ENCODE measurements around the gene TEC. TPM values are rescaled to one million over a fixed set of nuclear protein-coding genes. Genes with fewer than 3 reads are reported as not detected.
A peak's percentile ranks its signal among the peaks of the same experiment; 100 is the strongest.

TEC gene
- total and polyA plus RNA-seq, 9 of the 15 experiments (the other 6 are each of a cell fraction or from before 2014, with no cell fraction given) = 5.3 to 14.7 (median 8.8) TPM

- TF ChIP-seq MAX (CRISPR knock-in tag; IDR thresholded peaks at IDR 0.05) (peak; percentile 45; the same call in 1 of the 2 replicates), NCOA4 (IDR thresholded peaks at IDR 0.05; ENCODE audit: partially characterized antibody) (peak; percentile 88), MTA3 (IDR thresholded peaks at IDR 0.05; ENCODE audit: borderline replicate concordance) (peak; percentile 76; the same call in 1 of the 2 replicates), ZNF449 (CRISPR knock-in tag; IDR thresholded peaks at IDR 0.05) (no peak; the same call in 1 of the 2 replicates), ZFX (CRISPR knock-in tag; IDR thresholded peaks at IDR 0.05) (peak; percentile 61), PHB (CRISPR knock-in tag; IDR thresholded peaks at IDR 0.05) (no peak), NR0B1 (IDR thresholded peaks at IDR 0.05; ENCODE audit: partially characterized antibody) (no peak), JUN (IDR thresholded peaks at IDR 0.05; ENCODE audit: borderline replicate concordance, low read depth, low read length) (no peak), JUN (CRISPR knock-in tag; IDR thresholded peaks at IDR 0.05; ENCODE audit: borderline replicate concordance) (no peak), CBFB (CRISPR knock-in tag; IDR thresholded peaks at IDR 0.05) (peak; percentile 90), ZBTB9 (CRISPR knock-in tag; IDR thresholded peaks at IDR 0.05) (no peak), KLF6 (CRISPR knock-in tag; IDR thresholded peaks at IDR 0.05; ENCODE audit: borderline replicate concordance) (no peak), HSF4 (CRISPR knock-in tag; IDR thresholded peaks at IDR 0.05; ENCODE audit: borderline replicate concordance) (no peak), NFRKB (IDR thresholded peaks at IDR 0.05; ENCODE audit: low read depth) (no peak), ZBTB34 (CRISPR knock-in tag; IDR thresholded peaks at IDR 0.05) (no peak), MXD1 (CRISPR knock-in tag; IDR thresholded peaks at IDR 0.05; ENCODE audit: borderline replicate concordance, poor library complexity, severe bottlenecking) (no peak), IRF2 (CRISPR knock-in tag; IDR thresholded peaks at IDR 0.05) (no peak), ZBTB17 (CRISPR knock-in tag; IDR thresholded peaks at IDR 0.05) (no peak), TFAM (CRISPR knock-in tag; conservative IDR thresholded peaks at IDR 0.05) (no peak), RNF219 (CRISPR knock-in tag; IDR thresholded peaks at IDR 0.05) (no peak), MXI1 (IDR thresholded peaks at IDR 0.05; ENCODE audit: low read depth, low read length) (no peak; the same call in none of the 2 replicates)
Measured at GRCh38 chr4:48203819-48204218, 65.8 kb downstream of the TEC start (continued).

All from K562 (cell line).